Trophoblast cell (in vitro differentiated cells and primary cell): ENCODE data around the gene CPO. TPM values are rescaled to one million over a fixed set of nuclear protein-coding genes. Genes with fewer than 3 reads are reported as not detected.

Experiments used
- DNase-seq, 2 donors: peaks; one replicate each; pipeline ENCODE4 v3.0.0-alpha.2; 2016
- H2AFZ ChIP-seq: 2 replicates; pipeline ENCODE4 v1.6.1; 2013; ENCODE audit warnings: low read length, moderate library complexity, mild to moderate bottlenecking; ENCODE audit not compliant: insufficient read depth, poor library complexity
- H2AK5ac ChIP-seq: 2 replicates; pipeline ENCODE4 v1.6.1; 2013; ENCODE audit warnings: mild to moderate bottlenecking, low read length
- H2BK120ac ChIP-seq: 2 replicates; pipeline ENCODE4 v1.6.1; 2013; ENCODE audit warnings: low read length, mild to moderate bottlenecking, moderate library complexity; ENCODE audit not compliant: insufficient read depth, poor library complexity
- H2BK12ac ChIP-seq: 2 replicates; pipeline ENCODE4 v1.6.1; 2013; ENCODE audit warnings: mild to moderate bottlenecking, low read length, moderate library complexity
- H2BK5ac ChIP-seq: 2 replicates; pipeline ENCODE4 v1.6.1; 2013; ENCODE audit warnings: low read length, low read depth, moderate library complexity, mild to moderate bottlenecking; ENCODE audit not compliant: poor library complexity
- H3K14ac ChIP-seq: 2 replicates; pipeline ENCODE4 v1.6.1; 2013; ENCODE audit warnings: mild to moderate bottlenecking, low read length
- H3K18ac ChIP-seq: 2 replicates; pipeline ENCODE4 v1.6.1; 2013; ENCODE audit warnings: mild to moderate bottlenecking, low read length
- H3K23ac ChIP-seq: 2 replicates; pipeline ENCODE4 v1.6.1; 2013; ENCODE audit warnings: low read length
- H3K27ac ChIP-seq: 2 replicates; pipeline ENCODE4 v1.5.1; 2013; ENCODE audit warnings: low read depth, mild to moderate bottlenecking, inconsistent platforms, low read length, moderate library complexity
- H3K27me3 ChIP-seq: 2 replicates; pipeline ENCODE4 v1.6.1; 2013; ENCODE audit warnings: inconsistent platforms, mild to moderate bottlenecking, low read length, moderate library complexity; ENCODE audit not compliant: insufficient read depth
- H3K36me3 ChIP-seq, 2 experiments: 1 replicate in 1 of 2; 2 replicates in 1 of 2; pipeline ENCODE4 v1.6.1; 2013; ENCODE audit warnings: low read length in 2 of 2, mild to moderate bottlenecking in 2 of 2, moderate library complexity in 1 of 2; ENCODE audit not compliant: insufficient read depth in 2 of 2, control insufficient read depth in 1 of 2
- H3K4ac ChIP-seq: 2 replicates; pipeline ENCODE4 v1.6.1; 2013; ENCODE audit warnings: low read depth, mild to moderate bottlenecking, low read length, moderate library complexity
- H3K4me1 ChIP-seq, 2 experiments: 1 replicate in 1 of 2; 2 replicates in 1 of 2; pipeline ENCODE4 v1.6.1; 2013; ENCODE audit warnings: low read length in 2 of 2, mild to moderate bottlenecking in 2 of 2, moderate library complexity in 1 of 2; ENCODE audit not compliant: insufficient read depth in 2 of 2, control insufficient read depth in 1 of 2
- H3K4me2 ChIP-seq: 2 replicates; pipeline ENCODE4 v1.6.1; 2013; ENCODE audit warnings: inconsistent platforms, mild to moderate bottlenecking, low read length, moderate library complexity
- H3K4me3 ChIP-seq: 2 replicates; pipeline ENCODE4 v1.5.1; 2013; ENCODE audit warnings: mild to moderate bottlenecking, low read depth, low read length, inconsistent platforms
- H3K79me1 ChIP-seq: one replicate; pipeline ENCODE4 v1.6.1; 2013; ENCODE audit warnings: low read length
- H3K79me2 ChIP-seq: 2 replicates; pipeline ENCODE4 v1.6.1; 2013; ENCODE audit warnings: low read length, mild to moderate bottlenecking; ENCODE audit not compliant: control insufficient read depth, insufficient read depth, poor library complexity
- H3K9ac ChIP-seq: 2 replicates; pipeline ENCODE4 v1.6.1; 2013; ENCODE audit warnings: mild to moderate bottlenecking, low read length
- H3K9me3 ChIP-seq: 2 replicates; pipeline ENCODE4 v1.6.1; 2013; ENCODE audit warnings: low read depth, mild to moderate bottlenecking, control low read depth, inconsistent platforms, low read length; ENCODE audit not compliant: insufficient read depth
- H4K12ac ChIP-seq: 2 replicates; pipeline ENCODE4 v1.6.1; 2013; ENCODE audit warnings: low read depth, mild to moderate bottlenecking, low read length, moderate library complexity
- H4K8ac ChIP-seq: 2 replicates; pipeline ENCODE4 v1.6.1; 2013; ENCODE audit warnings: low read depth, mild to moderate bottlenecking, low read length, moderate library complexity
- H4K91ac ChIP-seq: one replicate; pipeline ENCODE4 v1.6.1; 2013; ENCODE audit warnings: low read depth, mild to moderate bottlenecking, low read length, moderate library complexity
- WGBS: extraction: QIAGEN DNeasy Blood & Tissue Kit; methylation state at CpG from one replicate; pipeline ENCODE4 v1.1.7; 2013; ENCODE audit warnings: missing lambda C conversion rate; ENCODE audit not compliant: insufficient read length, insufficient coverage; ENCODE audit errors: extremely low coverage; 5-methylcytosine and 5-hydroxymethylcytosine counted together
- polyA plus RNA-seq: library from polyadenylated mRNA; stranded (reverse); fragments of 200-250 nt; gene quantifications from 2 replicates; pipeline ENCODE4 v1.2.3, GENCODE V29; 2013

CPO gene
- 0.04 and 0.11 TPM in 2 replicates for polyA plus RNA-seq

DNA sequence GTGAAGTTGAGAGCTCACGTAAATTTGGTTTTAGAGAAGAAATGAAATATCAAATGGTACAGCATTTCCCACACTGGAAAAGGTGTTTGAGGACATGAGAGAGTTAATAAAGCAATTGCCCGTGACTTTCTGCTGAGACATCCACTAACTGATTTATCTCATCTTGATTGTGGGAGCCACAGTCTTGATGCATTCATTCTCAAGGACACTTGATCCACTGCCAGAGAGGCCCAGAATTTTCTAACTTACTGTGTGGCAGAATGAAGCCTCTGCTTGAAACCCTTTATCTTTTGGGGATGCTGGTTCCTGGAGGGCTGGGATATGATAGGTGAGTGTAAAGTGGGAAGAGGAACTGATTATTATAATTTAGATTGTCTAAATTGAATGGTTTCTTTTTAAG is at the start of gene CPO:
TSS of gene CPO (plus strand) at position 179 of the 400 bp plus-strand sequence. CDS start at position 261, 82 bp downstream.
- WGBS = no CpG with 5 or more reads among the region's 2 CpGs
- Histone ChIP-seq H2BK12ac (no peak within 1 kb of the TSS), H2AK5ac (no peak within 1 kb of the TSS), H3K79me2 (no peaks in the 10 kb centered on the region), H3K4me3 (no peak within 1 kb of the TSS), H4K91ac (no peak within 1 kb of the TSS), H3K14ac (no peak within 1 kb of the TSS), H3K9ac (no peak within 1 kb of the TSS), H2BK120ac (no peak within 1 kb of the TSS), H3K27me3 (no peaks in the 10 kb centered on the region), H4K8ac (no peak within 1 kb of the TSS), H3K18ac (no peak within 1 kb of the TSS), H3K23ac (no peak within 1 kb of the TSS), H3K36me3 (no peaks in the 10 kb centered on the region), H2AFZ (no peak within 1 kb of the TSS), H3K4ac (no peak within 1 kb of the TSS), H3K4me1 (no peaks in the 10 kb centered on the region), H3K79me1 (no peaks in the 10 kb centered on the region), H3K27ac (no peak within 1 kb of the TSS), H3K4me2 (no peak within 1 kb of the TSS), H3K9me3 (no peaks in the 10 kb centered on the region), H2BK5ac (no peak within 1 kb of the TSS), H4K12ac (no peak within 1 kb of the TSS)
- no peak for DNase-seq

GRCh38 chr2:206890179-206890578 is 49.1 kb upstream of the CPO start:
- H4K8ac ChIP-seq = no peak overlapping the region
- no peak for DNase-seq
- H3K23ac ChIP-seq = no peak overlapping the region
- no peaks in the 10 kb centered on the region for H3K79me1 ChIP-seq
- no peak overlapping the region for H3K27ac ChIP-seq
- no CpG with 5 or more reads among the region's 2 CpGs for WGBS
- H4K91ac ChIP-seq = no peak overlapping the region
- no peak overlapping the region for H3K4ac ChIP-seq
- no peak overlapping the region for H2AFZ ChIP-seq
- no peak overlapping the region for H3K18ac ChIP-seq
- H3K27me3 ChIP-seq = no peaks in the 10 kb centered on the region
- H3K4me1 ChIP-seq = no peaks in the 10 kb centered on the region
- no peak overlapping the region for H3K14ac ChIP-seq
- no peak overlapping the region for H2AK5ac ChIP-seq
- no peak overlapping the region for H2BK12ac ChIP-seq
- no peaks in the 10 kb centered on the region for H3K79me2 ChIP-seq
- H3K4me2 ChIP-seq = no peak overlapping the region
- H3K9me3 ChIP-seq = no peaks in the 10 kb centered on the region
- no peak overlapping the region for H3K4me3 ChIP-seq
- no peak overlapping the region for H2BK120ac ChIP-seq
- H3K9ac ChIP-seq = no peak overlapping the region
- H3K36me3 ChIP-seq = no peaks in the 10 kb centered on the region
- no peak overlapping the region for H4K12ac ChIP-seq
- H2BK5ac ChIP-seq = no peak overlapping the region

GRCh38 chr2:206890926-206891325 is 48.4 kb upstream of the CPO start:
- no peak overlapping the region for H3K27ac ChIP-seq
- H3K9ac ChIP-seq = no peak overlapping the region
- no peak overlapping the region for H3K18ac ChIP-seq
- H3K9me3 ChIP-seq = no peaks in the 10 kb centered on the region
- H3K4me1 ChIP-seq = no peaks in the 10 kb centered on the region
- H3K14ac ChIP-seq = no peak overlapping the region
- no peaks in the 10 kb centered on the region for H3K79me2 ChIP-seq
- H2BK5ac ChIP-seq = no peak overlapping the region
- H4K91ac ChIP-seq = no peak overlapping the region
- WGBS = no CpG with 5 or more reads among the region's 1 CpG
- H2BK120ac ChIP-seq = no peak overlapping the region
- no peak overlapping the region for H2AFZ ChIP-seq
- H2BK12ac ChIP-seq = no peak overlapping the region
- H3K27me3 ChIP-seq = no peaks in the 10 kb centered on the region
- H3K79me1 ChIP-seq = no peaks in the 10 kb centered on the region
- no peak overlapping the region for H3K4me2 ChIP-seq
- H3K36me3 ChIP-seq = no peaks in the 10 kb centered on the region
- no peak overlapping the region for H2AK5ac ChIP-seq
- no peak overlapping the region for H3K23ac ChIP-seq
- H4K8ac ChIP-seq = no peak overlapping the region
- no peak overlapping the region for H4K12ac ChIP-seq
- H3K4me3 ChIP-seq = no peak overlapping the region
- H3K4ac ChIP-seq = no peak overlapping the region
- no peak for DNase-seq

GRCh38 chr2:206915121-206915520 is 24.2 kb upstream of the CPO start:
- Histone ChIP-seq H3K27ac (no peak overlapping the region), H3K9me3 (no peaks in the 10 kb centered on the region), H3K36me3 (no peaks in the 10 kb centered on the region), H3K79me1 (no peaks in the 10 kb centered on the region), H3K4me3 (no peak overlapping the region), H2BK120ac (no peak overlapping the region), H2AFZ (no peak overlapping the region), H2BK5ac (no peak overlapping the region), H2AK5ac (no peak overlapping the region), H4K8ac (no peak overlapping the region), H3K4ac (no peak overlapping the region), H3K27me3 (no peaks in the 10 kb centered on the region), H3K4me1 (no peaks in the 10 kb centered on the region), H4K12ac (no peak overlapping the region), H2BK12ac (no peak overlapping the region), H3K23ac (no peak overlapping the region), H3K79me2 (no peaks in the 10 kb centered on the region), H3K4me2 (no peak overlapping the region), H3K14ac (no peak overlapping the region), H3K18ac (no peak overlapping the region), H4K91ac (no peak overlapping the region), H3K9ac (no peak overlapping the region)
- WGBS = no CpG with 5 or more reads among the region's 1 CpG
- DNase-seq = peak; percentile 23 to 32
